ENCODE results near the gene LDLRAD2.
A peak's percentile ranks its signal among the peaks of the same experiment; 100 is the strongest.
"Not testable (repeated sequence)": the region's sequence is repeated elsewhere in the genome, so short reads cannot be mapped to it uniquely, and the experiment has no call there.

LDLRAD2 gene, protein sequence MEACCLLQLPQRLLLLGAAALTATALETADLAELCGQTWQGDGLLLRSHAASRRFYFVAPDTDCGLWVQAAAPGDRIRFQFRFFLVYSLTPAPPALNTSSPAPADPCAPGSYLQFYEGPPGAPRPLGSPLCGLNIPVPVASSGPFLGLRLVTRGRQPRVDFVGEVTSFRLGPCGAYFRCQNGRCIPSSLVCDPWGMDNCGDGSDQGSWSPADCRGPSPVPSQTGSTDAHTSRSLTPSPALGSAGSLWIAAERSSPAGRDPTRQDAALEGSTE

DNA sequence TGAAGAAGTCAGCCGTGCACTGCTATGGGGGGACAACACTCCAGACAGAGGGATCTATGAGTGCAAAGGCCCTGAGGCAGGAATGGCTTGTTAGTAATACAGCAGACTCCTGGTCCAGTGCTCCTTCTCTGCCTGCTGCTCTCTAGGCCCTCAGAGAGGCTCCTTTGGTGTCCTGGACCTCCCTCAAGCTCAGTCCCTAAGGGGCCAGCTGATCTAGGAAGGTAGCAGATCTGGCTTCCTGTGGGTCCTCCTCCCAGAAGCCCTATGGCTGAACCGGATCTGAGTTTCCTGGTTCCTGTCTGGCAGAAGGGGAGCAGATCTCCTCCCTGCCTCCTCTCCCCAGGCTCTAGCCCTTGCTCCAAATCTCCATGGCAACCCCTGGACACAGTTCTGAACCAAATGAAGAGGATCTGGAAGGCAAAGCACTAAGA lies at the start of gene LDLRAD2:
LDLRAD2 (plus strand) TSS at position 391 of the 431 bp plus-strand sequence. CDS start 187 bp downstream, outside the sequence.
- no peak for DNase-seq (ENCODE audit: low read depth in 1 of 2, low spot score in 1 of 2)

DNA sequence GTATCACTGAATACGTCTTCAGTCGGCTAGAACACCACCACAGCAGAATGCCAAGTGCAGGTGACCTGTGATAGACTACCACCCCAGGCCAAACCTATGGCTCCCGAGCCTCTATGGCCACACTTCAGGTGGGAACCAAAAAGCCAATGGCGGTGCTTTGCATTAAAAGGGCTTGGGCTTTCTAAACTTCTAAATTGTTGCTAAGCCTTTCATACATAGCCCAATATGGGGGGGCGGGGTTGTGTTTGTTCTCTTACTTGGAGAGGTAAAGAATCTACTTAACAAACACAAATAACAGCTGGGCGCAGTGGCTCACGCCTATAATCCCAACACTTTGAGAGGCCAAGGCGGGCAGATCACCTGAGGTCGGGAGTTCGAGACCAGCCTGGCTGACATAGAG lies 48.8 kb upstream of the LDLRAD2 start:
- no peak for DNase-seq (ENCODE audit: low read depth in 1 of 2, low spot score in 1 of 2)

DNA sequence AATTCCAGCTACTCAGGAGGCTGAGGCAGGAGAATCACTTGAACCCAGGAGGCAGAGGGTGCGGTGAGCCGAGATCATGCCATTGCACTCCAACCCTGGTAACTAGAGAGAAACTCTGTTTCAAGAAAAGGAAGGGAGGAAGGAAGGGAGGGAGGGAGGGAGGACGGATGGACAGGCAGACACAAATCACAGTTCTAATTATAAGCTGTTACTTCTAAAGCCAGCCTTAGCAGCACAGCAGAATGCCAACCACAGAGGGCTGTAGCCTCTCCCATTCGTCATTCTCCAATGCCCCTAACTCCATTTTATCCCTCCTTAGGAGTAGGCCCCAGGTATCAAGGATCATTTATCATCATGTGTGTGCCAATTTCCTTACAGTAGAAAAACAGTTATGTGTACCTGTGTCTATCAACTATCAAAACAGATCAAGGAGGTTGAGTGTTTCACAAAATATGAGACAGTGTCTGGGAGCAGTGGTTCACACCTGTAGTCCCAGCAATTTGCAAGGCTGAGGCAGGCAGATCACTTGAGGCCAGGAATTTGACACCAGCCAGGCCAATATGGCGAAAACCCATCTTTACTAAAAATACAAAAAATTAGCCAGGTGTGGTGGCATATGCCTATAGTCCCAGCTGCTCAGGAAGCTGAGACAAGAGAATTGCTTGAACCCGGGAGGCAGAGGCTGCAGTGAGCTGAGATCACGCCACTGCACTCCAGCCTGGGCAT lies 48.2 kb upstream of the LDLRAD2 start:
- no peak for DNase-seq (ENCODE audit: low read depth in 1 of 2, low spot score in 1 of 2)

DNA sequence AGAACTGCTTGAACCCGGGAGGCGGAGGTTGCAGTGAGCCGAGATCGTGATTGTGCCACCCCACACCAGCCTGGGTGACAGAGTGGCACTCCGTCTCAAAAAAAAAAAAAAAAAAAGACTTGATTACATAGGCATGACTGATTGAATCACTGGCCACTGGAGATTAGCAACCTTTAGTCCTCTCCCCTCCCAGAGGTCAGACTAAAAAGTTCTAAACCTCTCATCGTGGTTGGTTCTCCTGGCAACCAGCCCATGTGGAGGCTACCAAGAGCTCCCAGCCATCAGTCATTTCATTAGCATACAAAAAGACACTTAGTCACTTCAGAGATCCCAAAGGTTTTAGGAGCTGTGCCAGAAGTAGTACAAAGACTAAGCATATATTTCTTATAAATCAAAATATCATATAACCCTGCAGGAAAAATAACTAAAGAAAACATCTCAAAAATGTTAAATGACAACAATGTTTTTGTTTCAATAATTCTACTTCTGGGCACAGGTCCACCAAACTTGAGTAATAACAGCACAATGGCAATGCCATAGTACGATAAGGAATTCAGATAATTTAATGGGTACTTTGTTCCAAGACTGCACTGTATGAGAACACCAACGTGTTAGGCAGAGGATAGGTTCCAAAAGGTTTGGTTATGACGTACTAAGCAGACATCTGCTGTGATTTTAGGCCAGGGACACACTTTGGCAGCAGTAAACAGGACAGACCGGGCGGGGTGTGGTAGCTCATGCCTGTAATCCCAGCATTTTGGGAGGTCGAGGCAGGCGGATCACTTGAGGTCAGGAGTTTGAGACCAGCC lies 47.2 kb upstream of the LDLRAD2 start:
- DNase-seq (ENCODE audit: low read depth in 1 of 2, low spot score in 1 of 2), result no peak

DNA sequence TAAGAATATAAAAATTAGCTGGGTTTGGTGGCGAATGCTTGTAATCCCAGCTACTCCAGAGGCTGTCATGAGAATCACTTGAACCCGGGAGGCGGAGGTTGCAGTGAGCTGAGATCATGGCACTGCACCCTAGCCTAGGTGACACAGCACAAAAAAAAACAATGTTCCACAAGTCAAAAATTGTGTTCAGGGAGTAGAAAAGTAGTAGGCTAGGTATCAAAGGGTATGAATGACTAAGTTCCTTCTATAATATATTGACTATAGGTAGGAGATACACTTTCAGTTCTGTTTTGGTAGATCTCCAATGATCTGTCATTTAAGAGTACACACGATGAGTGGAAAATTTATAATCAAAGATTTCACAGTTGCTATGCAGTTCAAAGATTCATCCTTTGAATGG lies 45.9 kb upstream of the LDLRAD2 start:
- DNase-seq (ENCODE audit: low read depth in 1 of 2, low spot score in 1 of 2), result no peak

DNA sequence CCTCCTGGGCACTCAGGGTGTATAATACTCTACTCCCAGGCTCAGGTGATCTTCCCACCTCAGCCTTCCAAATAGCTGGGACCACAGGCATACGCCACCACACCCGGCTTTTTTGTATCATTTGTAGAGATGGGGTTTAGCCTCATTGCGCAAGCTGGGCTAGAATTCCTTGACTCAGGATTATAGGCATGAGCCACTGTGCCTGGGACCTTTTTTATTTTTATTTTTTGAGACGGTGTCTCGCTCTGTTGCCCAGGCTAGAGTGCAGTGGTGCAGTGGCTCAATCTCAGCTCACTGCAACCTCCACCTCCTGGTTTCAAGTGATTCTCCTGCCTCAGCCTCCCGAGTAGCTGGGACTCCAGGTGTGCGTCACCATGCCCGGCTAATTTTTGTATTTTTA lies 45.0 kb upstream of the LDLRAD2 start:
- not testable (repeated sequence) for DNase-seq (ENCODE audit: low read depth in 1 of 2, low spot score in 1 of 2)

DNA sequence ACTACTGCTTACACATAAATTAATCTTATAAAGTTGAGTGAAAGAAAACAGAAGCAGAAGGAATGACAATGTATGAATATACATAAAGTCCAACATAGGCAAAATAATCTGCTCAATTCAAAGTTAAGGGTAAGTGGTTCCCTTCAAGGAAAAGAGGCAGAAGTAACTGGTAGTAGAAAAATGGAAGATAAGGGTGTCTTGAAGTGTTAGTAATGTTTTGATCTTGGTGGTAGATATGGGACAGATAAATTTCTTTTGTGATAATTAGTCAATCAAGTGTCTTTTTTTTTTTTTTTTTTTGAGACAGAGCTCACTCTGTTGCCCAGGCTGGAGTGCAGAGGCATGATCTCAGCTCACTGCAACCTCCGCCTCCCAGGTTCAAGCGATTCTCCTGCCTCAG lies 41.9 kb upstream of the LDLRAD2 start:
- no peak for DNase-seq (ENCODE audit: low read depth in 1 of 2, low spot score in 1 of 2)

DNA sequence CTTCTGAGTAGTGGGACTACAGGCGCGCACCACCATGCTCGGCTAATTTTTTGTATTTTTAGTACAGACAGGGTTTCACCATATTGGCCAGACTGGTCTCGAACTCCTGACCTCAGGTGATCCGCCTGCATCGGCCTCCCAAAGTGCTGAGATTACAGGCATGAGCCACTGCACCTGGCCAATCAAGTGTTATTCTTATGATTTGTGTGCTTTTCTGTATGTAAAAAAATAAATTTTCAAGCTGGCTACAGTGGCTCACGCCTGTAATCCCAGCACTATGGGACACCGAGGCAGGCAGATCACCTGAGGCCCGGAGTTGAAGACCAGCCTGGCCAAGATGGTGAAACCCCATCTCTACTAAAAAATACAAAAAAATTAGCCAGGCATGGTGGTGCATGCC lies 41.5 kb upstream of the LDLRAD2 start:
- not testable (repeated sequence) for DNase-seq (ENCODE audit: low read depth in 1 of 2, low spot score in 1 of 2)

DNA sequence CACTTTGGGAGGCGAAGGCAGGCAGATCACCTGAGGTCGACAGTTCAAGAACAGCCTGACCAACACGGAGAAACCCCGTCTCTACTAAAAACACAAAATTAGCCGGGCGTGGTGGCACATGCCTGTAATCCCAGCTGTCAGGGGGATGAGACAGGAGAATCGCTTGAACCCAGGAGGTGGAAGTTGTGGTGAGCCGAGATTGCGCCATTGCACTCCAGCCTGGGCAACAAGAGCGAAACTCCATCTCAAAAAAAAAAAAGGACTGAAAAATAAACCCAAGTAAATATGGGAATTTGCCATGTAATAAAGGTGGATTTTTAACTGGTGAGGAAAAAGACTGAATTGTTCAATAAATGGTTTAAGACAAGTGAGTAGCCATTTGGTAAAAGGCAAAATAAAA lies 40.4 kb upstream of the LDLRAD2 start:
- not testable (repeated sequence) for DNase-seq (ENCODE audit: low read depth in 1 of 2, low spot score in 1 of 2)

DNA sequence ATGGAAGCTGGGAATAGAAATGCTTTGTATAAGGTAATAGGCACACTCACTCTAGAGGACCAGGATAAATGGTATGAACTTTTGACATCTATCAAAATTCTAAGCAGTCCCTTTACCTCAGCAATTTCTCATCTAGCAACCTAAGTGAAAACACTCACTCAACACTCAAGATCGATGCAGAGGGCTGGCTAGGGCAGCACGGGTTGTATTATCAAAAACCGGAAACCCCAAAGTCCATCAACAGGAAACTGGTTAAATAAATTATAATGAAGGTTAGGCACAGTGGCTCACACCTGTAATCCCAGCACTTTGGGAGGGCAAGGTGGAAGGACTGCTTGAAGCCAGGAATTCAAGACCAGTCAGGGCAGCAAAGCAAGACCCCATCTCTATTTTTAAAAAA lies 38.5 kb upstream of the LDLRAD2 start:
- no peak for DNase-seq (ENCODE audit: low read depth in 1 of 2, low spot score in 1 of 2)

DNA sequence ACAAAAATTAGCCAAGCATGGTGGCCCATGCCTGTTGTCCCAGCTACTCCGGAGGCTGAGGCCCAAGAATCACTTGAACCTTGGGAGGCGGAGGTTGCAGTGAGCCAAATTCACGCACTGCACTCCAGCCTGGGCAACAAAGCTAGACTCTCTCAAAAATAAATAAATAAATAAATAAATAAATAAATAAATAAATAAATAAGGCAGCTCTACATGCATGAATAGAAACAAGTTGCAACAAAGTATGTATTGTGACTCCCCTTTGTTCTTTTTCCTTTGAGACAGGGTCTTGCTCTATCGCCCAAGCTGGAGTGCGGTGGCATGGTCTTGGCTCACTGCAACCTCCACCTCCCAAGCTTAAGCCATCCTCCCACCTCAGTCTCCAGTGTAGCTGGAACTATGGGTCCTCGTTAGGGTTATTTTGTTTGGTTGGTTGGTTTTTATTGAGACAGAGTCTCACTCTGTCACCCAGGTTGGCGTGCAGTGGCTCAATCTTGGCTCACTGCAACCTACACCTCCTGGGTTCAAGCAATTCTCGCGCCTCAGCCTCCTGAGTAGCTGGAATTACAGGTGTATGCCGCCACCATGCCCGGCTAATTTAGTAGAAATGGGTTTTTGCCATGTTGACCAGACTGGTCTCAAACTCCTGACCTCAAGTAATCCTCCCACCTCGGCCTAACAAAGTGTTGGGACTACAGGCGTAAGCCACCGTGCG lies 37.1 kb upstream of the LDLRAD2 start:
- DNase-seq (ENCODE audit: low read depth in 1 of 2, low spot score in 1 of 2), result no peak

DNA sequence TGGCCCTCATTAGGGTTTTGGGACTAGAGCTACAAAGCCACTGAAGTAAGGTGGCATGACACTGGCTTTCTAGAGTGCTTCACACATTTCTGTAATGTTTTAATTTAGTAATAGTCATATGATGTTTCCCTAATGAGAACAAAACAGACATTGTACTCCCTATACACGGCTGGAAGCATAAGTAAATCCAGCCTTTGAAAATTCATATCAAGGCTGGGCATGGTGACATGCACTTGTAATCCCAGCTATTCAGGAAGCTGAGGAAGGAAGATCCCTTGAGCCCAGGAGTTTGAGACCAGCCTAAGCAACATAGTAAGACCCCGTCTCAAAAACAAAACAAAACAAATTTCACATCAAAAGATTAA lies 36.5 kb upstream of the LDLRAD2 start:
- no peak for DNase-seq (ENCODE audit: low read depth in 1 of 2, low spot score in 1 of 2)

DNA sequence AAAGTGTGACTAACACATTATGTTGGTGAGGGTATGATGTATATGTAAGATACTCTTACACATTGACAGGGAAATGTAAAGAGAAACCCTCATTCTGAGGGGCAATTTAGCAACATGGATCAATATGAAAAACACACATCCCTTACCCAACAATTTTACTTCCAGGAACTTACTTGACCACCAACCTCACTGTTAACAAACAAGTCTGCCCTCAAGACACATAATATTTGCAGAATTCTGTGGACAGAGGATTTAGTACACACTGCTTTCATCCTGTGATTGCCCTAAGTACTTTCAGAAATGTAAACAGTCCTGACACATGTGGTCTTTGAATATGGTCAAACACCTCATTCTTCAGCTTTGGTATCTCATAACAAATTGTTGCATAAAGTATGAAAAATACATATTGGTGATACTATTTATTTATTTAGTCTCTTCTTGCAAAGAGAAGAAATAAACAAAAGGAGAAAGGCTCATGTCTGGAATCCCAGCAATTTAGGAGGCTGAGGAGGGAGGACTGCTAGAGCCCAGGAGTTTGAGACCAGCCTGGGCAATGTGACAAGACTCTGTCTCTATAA lies 36.0 kb upstream of the LDLRAD2 start:
- DNase-seq (ENCODE audit: low read depth in 1 of 2, low spot score in 1 of 2), result no peak

DNA sequence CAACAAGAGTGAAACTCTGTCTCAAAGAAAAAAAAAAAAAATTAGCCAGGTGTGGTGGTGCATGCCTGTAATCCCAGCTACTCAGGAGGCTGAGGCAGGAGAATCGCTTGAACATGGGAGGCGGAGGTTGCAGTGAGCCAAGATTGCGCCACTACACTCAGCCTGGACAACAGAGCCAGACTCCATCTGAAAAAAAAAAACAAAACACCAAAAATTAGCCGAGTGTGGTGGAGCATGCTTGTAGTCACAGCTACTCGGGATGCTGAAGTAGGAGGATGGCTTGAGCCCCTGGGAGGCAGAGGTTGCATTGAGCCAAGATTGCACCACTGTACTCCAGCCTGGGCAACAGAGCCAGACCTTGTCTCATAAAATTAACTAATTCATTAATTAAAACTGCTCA lies 35.1 kb upstream of the LDLRAD2 start:
- DNase-seq (ENCODE audit: low read depth in 1 of 2, low spot score in 1 of 2), result not testable (repeated sequence)

DNA sequence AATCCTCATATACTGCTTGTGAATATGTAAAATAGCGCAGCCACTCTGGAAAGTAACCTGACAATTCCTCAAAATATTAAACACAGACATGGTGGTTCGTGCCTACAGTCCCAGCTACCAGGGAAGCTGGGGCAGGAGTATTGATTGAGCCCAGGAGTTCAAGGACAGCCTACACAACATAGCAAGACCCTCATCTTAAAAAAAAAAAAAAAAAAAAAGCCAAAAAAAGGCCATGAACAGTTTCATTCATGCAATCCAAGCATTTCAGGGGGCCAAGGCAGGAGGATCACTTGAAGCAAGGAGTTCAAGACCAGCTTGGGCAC lies 33.7 kb upstream of the LDLRAD2 start:
- no peak for DNase-seq (ENCODE audit: low read depth in 1 of 2, low spot score in 1 of 2)

DNA sequence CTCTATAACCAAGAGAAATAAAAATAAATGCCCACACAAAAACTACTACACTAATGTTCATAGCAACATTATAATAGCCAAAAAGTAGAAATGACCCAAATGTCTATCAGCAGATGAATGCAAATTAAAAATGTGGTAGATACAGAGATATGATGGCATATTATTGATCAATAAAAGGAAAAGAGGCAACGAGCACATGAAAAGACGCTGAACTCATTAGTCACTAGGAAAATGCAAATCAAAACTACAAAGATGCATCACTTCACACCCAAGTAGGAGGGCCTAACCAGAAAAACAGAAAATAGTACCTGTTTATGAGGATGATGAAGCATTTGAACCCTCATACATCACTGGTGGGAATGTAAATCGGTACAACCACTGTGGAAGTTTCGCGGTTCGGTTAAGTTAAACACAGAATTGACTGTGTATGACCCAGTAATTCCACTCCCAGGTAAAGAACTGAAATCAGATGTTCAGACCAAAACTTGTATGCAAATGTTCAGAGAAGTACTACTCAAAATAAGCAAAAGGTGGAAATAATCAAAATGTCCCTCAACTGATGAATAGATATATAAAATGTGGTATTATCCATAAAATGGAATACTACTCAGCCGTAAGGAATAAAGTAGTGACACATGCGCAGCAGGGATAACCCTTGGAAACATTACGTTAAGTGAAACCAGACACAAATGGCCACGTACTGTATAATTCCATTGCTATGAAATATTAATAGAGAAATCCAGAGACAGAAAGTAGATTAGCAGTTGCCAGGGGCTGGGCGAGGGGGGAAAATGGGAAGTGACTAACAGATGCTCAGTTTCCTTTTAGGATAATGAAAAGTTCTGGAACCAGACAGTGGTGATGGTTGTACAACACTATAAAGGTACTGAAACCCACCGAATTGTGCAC lies 32.2 kb upstream of the LDLRAD2 start:
- DNase-seq (ENCODE audit: low read depth in 1 of 2, low spot score in 1 of 2), result no peak

DNA sequence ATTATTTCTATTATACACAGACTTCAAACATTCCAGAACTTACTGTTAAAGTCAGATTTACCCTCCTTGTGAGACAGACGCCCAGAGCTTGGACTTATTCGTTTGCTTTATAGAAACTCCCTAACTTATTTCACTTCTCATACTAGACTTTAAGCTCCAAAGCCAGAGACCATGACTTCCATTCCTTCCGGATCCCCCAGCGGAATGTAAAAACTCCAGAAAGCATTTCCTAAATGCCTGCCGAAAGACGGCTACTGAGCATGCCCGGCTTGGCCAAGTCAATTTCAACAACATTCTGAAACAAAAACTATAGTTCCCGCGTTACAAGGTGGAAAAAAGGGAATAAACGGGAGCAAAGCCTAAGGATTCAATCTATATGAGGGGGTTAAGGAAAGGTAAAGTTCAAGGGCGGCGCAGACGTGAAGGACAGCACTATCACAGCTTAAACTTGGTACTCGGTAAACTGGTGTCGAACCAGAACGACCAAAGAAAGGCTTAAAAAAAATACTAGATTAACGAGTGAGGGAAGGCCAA lies 30.2 kb upstream of the LDLRAD2 start:
- no peak for DNase-seq (ENCODE audit: low read depth in 1 of 2, low spot score in 1 of 2)

DNA sequence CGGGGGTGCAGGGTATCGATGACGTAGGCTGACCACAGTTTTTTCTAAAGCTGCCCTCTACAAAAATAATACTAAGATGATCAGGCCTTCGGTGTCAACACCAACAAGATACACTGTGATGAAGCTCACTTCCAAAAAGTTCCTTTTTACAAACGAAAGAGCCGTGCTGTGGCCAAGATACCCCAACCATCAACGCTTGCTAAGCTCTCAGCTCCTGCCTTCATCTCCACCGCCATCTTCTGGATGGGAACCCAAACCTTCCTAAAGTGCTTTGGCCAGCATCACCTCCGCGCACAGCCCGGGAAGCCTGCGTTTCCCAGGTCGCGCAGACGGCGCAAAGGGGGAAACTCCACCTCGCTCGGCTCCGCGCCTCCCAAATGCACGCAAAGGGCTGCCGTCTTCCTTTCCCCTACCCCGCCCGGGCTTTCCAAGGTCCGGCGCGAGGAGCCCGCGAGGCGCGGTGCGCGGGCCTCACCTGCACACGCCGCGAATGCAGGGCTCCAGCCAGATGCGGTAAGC lies 29.7 kb upstream of the LDLRAD2 start:
- DNase-seq (ENCODE audit: low read depth in 1 of 2, low spot score in 1 of 2), result no peak

DNA sequence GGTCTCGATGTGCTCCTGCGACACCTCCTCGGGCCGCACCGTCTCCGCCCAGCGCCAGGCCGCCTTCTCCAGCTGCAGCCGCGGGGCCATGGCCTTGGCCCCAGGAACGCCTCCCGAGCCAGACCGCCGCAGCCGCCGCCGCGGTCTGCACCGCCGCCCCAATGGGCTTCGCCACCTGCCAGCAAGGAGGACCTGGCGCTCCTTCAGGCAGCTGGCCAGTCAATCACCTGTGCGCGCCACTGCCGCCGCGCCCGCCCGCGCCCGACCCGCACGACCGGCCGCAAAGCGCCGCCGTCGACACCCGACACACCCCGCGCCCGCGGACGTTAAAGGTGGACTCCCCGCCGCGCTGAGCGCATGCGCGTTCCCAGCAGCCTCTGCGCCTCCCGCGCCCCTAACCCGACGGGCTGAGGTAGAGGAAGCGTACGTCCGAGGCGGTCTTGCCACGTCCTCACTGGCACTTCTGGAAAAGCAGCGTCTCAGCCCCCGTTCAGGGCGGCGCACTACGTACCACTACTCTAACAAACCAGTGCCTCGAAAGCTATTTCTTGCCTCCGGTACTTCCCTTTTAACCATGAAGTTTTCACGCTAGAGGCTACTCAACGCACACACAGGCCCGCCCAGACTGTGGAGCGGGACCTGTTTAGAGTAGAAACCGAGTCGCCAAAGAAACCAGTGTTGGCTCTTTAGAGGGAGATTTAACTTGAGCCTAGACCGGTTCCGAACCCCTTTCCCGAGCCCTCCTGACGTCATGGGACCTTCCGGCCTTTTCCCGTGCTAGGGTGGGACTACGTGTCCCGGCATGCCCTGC lies 29.0 kb upstream of the LDLRAD2 start, which contains the start of gene USP48:
USP48 (minus strand) TSS at position 282 of the 811 bp plus-strand sequence; CDS start at position 90, 192 bp downstream.
- peak; percentile 95 to 96 for DNase-seq (ENCODE audit: low read depth in 1 of 2, low spot score in 1 of 2)
